GM15510 (cell line): ENCODE measurements around the gene ZIC4.

Experiments used
- POLR2A ChIP-seq: IDR thresholded peaks from 3 replicates; pipeline ENCODE4 v1.6.1; 2011; ENCODE audit warnings: borderline replicate concordance; ENCODE audit not compliant: insufficient read length; ENCODE audit errors: extremely low read depth

The ZIC4 gene

GRCh38 chr3:147348976-147349375, 57.4 kb downstream of the ZIC4 start:
- TF ChIP-seq POLR2A = no peak

DNA sequence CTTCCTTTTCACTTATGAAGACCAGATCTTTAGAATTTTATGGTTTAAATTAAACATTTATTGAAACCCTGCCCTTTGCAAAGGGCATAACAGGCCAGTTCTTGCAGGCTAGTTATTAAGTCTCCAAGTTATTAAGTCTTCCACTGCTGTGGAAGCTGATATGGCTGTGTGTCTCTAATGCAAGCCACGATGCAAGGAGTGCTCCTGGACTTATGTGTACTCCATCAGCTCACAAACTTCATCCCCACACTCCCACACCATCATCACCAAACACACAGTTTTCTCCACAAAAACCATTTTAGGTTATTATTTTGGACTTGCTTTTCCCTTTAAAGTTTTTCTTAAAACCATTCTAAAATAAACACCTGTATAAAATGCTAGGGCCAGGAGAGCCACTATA, 62.4 kb downstream of the ZIC4 start:
- TF ChIP-seq POLR2A = no peak

- TF ChIP-seq POLR2A = no peak
Measured at GRCh38 chr3:147341727-147342126, 64.6 kb downstream of the ZIC4 start.

DNA sequence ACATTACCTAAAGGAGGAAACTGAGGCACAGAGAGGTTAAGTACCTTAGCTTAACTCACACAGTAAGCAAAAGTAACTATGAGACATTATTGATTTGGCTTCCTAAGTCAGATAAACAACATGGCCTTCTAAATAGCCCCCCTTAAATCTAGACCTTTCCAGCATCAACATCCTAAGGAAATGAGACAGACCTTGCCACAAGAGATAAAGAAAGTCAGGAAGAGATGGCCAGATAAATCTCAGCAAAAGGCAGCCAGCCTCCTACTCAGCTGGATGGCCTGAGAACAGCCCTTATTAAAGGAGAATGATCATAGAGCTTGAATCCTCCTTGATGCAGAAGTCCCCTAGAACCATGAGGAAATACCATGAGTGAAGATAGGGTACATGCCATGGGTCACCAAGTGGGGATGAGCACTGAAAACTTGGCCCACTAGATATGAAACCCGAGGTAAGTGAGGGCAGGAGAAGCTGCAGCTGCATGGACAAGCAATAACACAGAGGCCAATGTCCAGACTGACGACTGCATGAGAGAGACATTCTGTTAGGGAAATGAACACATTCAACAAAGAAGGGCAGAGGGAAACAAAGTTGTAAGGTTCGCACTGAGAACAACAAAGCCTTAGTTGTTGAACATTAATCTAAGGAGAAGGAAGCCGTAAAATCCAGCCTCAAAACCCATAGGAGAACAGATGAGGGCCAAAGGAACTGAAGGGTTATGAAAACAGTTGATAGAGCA, 69.6 kb downstream of the ZIC4 start:
- TF ChIP-seq POLR2A = no peak
